HG02588 (cell line): Measurements from ENCODE around the gene GTF2IRD1.
"Not testable (repeated sequence)": the region's sequence is repeated elsewhere in the genome, so short reads cannot be mapped to it uniquely, and the experiment has no call there.

ENCODE experiments used
- ATAC-seq: cut with Tn5 transposase; IDR thresholded peaks from one replicate; pipeline ENCODE4 v1.9.1; 2021; ENCODE audit warnings: mild to moderate bottlenecking, moderate library complexity; ENCODE audit not compliant: unreplicated experiment

The GTF2IRD1 gene

DNA sequence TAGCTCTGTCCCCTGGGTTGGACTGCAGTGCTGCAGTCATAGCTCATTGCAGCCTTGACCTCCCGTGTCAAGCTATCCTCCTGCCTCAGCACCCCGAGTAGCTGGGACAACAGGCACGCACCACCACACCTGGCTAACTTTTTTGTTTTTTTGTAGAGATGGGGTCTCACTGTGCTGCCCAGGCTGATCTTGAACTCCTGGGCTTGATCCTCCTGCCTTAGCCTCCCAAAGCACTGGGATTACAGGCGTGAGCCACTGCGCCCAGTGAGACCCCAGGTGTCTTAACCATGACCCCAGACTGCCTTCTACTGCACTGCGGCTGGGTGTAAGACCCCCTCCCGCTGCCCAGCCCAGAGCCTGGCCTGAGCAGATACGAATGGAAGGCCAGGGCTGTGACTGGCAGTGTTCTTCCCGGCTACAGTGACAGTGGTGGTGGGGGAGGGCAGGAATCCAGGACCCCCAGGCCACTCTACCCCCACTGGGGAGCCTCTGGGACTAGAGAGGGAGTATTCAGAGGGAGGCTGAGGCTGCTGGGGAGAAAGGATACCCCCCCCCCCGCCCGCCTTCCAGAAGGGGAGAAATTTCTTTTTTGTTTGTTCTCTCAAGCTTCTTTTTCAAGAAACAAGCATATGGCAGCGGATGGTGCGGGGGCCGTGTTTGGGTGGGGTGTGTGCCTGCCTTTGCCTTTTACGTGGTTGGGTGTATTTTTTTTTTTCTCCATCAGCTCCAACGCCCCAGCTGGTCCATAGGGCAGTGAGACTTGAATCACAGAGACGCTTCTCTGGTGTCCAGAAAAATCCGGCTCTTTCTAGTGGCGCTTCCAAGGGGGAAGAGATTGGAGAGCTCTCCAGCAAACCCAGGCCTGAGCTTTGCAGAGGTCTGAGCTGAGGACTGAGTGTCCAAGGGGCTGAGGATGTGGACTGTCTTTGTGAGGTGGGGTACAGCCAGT is 36.6 kb downstream of the GTF2IRD1 start:
- no peak for ATAC-seq

DNA sequence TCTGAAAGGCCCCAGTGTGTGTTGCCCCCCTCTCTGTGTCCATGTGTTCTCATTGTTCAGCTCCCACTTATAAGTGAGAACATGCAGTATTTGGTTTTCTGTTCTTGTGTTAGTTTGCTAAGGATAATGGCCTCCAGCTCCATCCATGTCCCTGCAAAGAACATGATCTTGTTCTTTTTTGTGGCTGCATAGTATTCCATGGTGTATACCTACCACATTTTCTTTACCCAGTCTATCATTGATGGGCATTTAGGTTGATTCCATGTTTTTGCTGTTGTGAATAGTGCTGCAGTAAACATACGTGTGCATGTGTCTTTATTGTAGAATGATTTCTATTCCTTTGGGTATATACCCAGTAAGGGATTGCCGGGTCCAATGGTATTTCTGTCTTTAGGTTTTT is 37.8 kb downstream of the GTF2IRD1 start:
- not testable (repeated sequence) for ATAC-seq

DNA sequence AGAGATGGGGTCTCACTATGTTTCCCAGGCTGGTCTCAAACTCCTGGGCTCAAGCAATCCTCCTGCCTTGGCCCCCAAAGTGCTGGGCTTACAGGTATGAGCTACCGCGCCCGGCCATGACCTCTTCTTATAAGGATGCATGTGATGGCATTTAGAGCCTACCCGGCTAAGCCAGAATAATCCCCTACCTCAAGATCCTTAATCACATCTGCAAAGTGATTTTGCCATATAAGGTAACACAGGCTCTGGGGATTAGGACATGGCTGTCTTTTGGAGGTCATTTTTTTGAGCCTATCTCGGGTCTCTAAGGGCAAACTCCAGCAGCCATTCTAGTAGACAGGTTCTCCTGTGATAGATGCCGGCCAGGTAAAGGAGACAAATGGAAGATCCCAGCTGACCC is 39.6 kb downstream of the GTF2IRD1 start:
- ATAC-seq = no peak

DNA sequence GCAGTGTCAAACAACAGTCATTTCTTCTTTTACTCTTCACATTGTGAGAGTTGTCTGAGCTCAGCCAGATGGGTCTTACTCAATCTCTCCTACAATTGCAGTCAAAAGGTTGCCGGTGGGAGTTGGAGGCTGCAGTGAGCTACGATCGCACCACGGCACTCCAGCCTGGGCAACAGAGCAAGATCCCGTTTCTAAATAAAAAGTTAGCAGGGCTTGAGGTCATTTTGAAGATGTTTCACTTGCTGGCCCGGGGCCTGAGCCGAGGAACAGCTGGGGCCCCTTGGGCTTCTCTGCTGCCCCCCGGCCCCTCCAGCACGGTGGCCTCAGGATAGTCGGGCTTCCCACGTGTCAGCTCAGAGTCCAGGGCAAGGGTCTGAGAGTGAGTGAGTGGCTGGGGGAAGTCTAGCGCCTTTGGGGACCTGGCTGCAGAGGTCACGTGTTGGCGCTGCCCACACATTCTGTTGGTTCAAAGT is 40.4 kb downstream of the GTF2IRD1 start:
- ATAC-seq = no peak

DNA sequence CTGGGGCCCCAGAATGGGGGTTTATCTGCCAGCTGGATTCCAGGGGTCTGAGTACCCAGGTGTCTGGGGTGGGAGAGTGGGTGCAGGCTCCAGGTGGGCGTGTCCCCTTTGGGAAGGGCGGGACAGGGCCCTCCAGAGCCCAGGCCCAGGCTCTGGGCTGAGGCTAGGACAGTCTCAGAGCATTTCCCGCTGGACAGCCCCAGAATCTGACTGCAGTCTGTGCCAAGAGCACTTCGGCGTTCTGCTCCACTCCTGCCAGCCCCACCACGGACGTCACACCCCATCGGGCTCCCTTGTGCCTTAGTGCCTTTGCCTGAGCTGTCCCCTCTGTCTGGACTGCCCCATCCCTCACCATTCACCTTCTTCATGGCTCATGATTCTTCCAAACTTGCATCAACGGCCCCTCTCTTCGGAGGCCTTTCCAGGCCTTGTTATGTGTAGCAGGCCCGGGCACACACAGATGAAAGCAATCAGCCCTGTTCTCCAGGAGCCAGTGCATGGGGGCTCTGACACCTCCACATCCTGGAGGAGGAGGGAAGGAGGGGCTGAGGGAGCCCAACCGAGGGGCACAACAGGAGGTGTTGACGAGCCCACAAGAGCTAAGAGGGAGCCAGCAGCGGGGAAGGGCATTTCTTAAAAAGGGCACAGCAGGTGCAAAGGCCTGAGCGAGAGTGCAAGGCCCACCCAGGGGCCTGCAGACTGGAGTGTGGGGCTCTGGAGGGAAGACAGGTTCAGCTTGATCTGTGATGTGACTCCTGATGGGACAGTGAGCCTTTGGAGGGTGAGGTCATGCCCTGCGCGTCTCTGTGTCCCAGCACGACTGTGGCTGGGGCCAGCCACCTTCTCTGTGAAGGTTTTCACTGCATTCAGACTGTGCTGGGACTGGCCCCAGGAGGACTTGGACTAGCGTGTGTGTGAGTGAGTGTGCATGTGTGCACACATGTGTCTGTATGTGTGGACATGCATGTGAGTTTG is 41.7 kb downstream of the GTF2IRD1 start:
- no peak for ATAC-seq

DNA sequence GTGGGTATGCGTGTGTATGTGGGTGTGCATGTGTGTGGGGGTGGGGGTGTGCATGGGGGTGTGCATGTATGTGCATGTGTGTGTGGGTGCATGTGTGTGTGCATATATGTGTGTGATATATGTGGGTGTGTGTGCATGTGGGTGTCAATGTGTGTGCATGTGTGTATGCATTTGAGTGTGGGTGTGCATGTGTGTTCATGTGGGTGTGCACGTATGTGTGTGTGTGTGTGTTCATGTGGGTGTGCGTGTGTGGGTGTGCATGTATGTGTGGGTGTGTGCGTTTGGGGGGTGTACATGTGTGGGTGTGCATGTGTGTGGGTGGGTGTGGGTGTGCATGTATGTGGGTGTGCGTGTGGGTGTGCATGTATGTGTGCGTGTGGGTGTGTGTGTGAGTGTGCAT is 42.6 kb downstream of the GTF2IRD1 start:
- no peak for ATAC-seq

DNA sequence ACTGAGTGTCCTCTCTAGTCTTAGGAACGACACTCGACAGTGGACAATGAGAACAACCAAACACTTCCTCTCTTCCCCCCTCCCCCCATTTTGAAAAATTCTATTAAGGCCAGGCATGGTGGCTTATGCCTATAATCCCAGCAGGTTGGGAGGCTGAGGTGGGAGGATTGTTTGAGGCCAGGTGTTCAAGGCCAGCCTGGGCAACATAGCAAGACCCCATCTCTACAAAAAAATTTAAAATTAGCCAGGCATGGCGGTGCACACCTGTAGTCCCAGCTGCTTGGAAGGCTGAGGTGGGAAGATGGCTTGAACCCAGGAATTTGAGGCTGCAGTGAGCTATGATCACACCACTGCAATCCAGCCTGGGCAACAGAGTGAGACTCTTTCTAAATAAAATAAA is 43.1 kb downstream of the GTF2IRD1 start:
- not testable (repeated sequence) for ATAC-seq

DNA sequence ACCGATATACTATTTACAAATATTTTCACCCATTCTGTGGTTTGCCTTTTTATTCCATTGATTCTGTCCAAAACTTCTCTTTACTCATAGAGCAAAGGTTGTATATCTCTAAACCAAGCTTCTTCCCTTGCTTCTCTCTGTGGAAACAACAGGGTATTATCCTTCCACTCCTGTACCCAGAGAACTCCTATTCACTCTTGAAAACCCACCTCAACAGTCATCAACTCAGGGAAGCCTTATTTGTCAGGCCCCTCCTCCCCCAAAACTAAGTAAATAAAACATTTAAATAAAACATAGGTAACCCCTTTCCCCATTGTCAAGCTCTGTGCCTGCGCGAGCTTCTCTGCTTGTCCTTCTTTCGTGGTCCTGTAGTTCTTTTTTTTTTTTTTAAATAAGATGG is 44.6 kb downstream of the GTF2IRD1 start:
- ATAC-seq = no peak

DNA sequence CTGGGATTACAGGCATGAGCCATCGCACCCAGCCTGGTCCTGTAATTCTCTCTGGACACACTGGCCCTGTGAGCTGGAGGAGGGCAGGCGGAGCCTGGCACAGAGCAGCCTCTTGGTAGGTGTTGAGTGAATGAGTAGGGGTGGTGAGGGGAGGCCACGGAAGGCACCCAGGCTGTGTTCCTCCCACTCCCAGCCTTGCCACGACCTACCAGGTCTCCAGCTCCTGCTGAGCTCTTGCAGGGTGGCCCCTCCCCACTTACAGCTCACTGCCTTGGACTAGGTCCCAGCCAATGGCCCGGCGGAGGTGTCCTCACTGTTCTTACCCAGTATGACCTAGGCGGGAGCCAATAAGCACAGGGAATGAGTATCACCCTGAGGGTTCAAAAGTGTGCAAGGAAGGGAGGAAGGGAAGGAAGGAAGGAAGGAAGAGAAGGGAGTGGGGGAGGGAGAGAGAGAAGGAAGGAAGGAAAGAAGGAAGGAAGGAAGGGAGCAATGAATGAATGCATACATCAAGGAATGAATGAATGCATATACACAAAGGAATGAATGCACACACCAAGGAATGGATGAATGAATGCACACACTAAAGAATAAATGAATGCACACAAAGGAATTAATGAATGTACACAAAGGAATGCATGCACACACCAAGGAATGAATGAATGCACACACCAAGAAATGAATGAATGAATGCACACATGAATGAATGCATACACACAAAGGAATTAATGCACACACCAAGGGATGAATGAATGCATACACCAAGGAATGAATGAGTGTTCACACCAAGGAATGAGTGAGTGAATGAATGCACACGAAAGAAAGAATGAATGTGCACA is 45.5 kb downstream of the GTF2IRD1 start:
- no peak for ATAC-seq

DNA sequence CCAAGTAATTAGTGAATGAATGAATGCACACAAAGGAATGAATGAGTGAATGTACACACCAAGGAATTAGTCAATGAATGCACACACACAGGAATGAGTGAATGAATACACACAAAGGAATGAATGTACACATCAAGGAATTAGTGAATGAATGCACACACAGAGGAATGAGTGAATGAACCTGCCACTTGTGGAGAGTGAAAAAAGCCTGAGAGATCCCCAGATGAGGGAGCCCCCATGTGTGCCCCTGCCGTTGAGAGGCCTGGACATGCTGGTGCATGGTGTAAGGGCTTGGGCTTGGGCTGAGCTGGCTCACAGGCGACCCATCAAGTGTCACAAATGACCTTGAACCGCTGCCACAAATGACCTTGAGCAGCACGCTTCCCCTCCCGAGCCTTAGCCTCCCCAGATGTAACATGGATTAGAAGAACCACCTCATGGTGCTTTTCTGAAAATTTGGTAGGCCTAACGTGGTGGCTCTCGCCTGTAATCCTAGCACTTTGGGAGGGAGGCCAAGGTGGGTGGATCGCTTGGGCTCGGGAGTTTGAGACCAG is 46.2 kb downstream of the GTF2IRD1 start:
- ATAC-seq = no peak

DNA sequence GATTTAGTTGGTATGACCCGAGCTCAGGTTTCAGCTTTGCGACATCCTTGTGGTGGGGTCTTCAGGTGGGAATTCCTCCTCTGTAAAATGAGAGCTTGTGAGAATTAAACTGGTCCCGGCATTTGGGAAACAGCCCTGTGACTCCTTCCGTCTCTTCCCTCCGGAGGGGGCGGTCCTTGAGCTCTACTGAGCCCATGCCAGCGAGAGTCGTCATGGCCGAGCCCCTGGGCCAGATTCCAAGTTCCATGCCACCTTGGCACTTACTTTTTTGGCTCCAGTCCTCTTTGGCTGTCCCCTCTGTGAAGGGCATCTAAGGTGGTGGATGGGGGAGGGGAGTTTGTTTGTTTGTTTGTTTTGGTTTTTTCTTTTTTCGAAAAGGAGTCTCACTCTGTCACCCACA is 47.6 kb downstream of the GTF2IRD1 start:
- no peak for ATAC-seq

DNA sequence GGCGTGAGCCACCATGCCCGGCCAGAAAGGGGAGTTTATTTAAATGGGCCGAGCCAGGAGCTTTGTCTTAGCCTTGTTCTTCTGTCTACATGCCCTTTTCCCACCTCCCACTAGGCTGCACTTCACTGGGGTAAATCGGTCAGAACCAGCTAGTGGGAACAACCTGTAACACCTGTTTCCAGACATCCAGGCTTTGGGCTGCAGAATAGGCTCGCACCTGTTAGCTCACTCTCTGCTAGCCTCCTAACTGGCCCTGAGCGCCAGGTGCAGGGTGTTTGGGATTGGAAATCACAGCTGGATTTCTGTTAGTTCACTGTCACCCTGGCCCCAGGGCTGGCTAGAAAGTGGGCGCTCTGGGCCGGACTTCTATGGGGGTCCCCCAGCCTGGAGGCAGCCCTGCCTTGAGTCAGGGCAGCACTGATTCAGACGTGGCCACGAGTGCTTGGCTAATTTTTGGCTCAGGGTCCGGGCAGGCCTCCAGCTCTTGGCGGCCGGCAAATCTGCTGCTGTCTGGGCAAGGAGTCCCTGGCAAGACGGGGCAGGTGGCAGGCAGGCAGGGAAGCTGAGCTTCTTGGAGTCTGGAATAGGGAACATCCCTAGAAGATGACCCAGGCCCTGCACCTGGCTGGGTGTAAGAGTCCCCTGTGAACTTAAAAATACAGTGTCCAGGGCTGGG is 48.6 kb downstream of the GTF2IRD1 start:
- no peak for ATAC-seq

DNA sequence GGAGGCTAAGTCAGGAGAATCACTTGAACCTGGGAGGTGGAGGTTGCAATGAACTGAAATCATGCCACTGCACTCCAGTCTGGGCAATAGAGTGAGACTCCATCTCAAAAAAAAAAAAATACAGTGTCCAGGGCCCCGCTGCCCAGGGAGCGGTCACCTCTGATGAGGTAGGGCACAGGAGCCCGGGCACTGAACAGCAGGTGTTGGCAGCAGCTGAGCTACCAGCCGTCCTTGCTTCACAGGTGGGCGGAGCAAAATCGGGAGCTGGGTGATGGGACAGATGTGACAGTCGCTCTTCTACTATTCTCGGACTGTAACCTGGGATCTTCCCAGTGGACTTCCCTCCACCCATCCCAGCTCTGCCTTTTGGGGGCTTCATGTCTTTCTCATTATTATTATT is 49.4 kb downstream of the GTF2IRD1 start:
- no peak for ATAC-seq

DNA sequence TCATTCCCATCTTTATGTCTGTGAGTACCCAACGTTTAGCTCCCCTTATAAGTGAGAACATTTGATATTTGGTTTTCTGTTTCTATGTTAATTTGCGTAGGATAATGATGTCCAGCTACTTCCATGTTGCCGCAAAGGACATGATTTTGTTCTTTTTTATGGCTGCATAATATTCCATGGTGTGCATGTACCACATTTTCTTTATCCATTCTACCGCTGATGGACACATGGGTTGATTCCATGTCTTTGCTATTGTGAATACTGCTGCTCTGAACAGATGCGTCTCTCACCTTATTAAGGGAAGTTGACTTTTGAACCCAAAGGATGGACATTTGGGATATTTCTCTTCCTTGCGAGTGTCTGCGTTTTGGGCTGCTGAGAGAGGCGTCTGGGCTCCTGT is 50.2 kb downstream of the GTF2IRD1 start:
- ATAC-seq = no peak

DNA sequence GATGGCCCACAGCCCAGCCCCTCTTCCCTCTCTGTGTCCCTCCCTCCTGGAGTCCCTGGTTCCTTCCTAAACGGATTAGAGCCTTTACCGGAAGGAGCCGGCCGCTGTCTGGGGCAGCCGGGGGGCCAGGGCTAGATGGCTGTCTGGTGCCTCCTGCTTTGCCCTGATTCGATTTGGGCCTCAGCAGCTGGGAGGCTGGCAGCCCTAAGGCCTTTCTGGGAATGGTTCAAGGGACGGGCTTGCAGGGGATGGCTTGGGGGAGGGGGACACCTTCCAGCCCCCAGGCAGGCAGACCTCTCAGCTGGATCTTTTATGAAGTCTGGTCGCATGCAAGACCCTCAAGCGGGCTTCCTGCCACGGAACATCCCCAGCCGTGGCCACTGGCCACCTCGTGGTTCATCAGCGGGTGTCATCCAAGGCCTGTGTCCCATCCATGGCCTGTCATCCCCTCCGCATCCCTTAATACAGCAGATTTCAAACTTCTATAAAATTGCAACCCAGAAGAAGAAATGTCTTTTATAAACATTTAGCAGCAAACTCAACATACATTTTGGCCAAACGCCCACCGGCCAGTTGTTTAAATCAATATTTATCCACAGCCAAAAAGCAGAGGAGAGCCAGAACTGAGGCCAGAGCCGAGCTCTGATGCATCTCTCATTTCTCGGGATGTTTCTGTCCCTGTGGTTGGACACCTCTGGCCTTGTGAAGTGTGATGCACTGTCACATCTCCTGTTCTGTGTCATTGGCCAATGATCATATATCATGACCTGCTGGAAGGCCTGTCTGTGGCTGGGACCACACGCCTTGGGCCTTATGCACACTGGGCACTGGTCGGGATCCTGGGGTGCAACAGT is 52.0 kb downstream of the GTF2IRD1 start:
- ATAC-seq = no peak

DNA sequence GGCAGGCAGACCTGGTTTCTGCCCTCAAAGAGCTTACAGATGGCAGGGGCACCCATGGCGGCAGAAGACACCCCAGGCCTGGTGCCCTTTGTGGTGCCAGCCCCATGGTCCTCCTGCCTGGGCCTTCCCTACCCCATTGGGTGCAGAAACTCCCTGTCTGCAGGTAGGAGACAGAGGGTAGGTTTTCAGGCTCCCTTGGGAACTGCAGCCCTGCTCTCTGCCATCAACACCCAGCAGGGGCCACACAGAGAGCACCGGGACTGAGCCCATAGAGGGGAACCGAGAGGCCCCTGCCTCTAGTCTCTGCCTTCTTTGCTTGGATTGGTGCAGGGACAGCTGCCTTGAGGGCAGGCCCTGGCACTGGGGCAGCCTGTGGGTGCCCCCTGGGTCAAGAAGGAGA is 52.6 kb downstream of the GTF2IRD1 start:
- ATAC-seq = no peak

DNA sequence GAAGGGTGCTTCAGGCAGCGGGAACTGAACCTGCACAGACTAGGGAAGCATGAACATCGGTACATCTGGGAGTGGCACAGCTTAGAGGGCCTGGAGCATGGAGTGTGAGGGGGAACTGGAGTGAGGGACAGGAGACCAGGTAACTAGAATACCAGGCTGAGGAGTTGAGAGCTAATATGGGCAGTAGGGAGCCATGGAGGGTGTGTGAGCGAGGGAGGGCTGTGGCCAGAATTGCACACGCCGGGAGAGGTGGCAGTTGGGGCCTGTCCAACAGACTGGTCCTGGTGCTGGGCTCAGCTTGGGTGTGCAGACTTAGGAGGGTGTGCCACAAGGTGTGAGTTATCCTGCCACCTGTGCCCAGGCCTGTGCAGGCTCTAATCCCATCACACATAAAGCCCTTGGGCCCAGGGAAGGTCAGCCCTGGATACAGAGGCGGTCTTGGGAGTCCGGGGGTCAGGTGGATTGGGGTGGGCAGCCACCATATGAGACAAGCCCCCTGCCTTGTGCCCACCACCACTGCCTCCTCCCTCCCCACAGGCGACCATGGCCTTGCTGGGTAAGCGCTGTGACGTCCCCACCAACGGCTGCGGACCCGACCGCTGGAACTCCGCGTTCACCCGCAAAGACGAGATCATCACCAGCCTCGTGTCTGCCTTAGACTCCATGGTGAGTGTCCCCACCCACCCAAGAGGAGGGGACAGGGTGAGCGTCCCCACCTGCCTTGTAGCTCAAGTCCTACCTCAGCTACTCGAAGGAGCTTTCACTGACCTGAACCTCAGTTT is 54.0 kb downstream of the GTF2IRD1 start:
- ATAC-seq = no peak

DNA sequence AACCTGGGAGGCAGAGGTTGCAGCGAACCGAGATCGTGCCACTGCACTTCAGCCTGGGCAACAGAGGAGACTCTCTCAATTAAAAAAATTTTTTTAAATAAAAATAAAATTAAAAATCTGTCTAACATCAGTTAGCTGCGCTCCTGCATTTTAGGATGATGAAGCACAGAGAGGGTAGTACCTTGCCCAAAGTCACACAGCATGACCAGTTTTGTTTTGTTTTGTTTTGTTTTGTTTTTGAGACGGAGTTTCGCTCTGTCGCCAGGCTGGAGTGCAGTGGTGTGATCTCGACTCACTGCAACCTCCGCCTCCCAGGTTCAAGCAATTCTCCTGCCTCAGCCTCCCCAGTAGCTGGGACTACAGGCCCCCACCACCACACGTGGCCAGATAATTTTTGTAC is 55.7 kb downstream of the GTF2IRD1 start:
- not testable (repeated sequence) for ATAC-seq
